Endothelial cell of umbilical vein (primary cell): ENCODE measurements around the gene RPLP2. TPM values are rescaled to one million over a fixed set of nuclear protein-coding genes. Genes with fewer than 3 reads are reported as not detected.

Experiments used
- BruUV-seq: library from RNA; stranded (reverse); fragments of 400-500 nt; replicated peaks from 2 replicates; lab custom pipeline; 2021; lab: Mats Ljungman, UMichigan
- CTCF ChIA-PET: fragments of 300-600, 350-600 bp; sonication (Branson Sonifier 250); formaldehyde crosslinking; loops from one replicate; lab custom pipeline; 2021; ENCODE audit warnings: antibody characterized with exemption, inconsistent platforms; lab: Charles Lee
- POLR2A ChIA-PET: fragments of 300-600, 350-600 bp; sonication (Branson Sonifier 250); formaldehyde crosslinking; loops from one replicate; lab custom pipeline; 2021; ENCODE audit warnings: antibody characterized with exemption, inconsistent platforms; lab: Charles Lee
- DNase-seq: peaks from one replicate; pipeline ENCODE4 v3.0.0-alpha.2; 2011; ENCODE audit warnings: low read depth, low spot score
- FAIRE-seq: peaks from 2 replicates; lab custom pipeline; 2011; peaks lifted over from hg19 to GRCh38; lab: Jason Lieb, UNC
- H2AFZ ChIP-seq: 2 replicates; pipeline ENCODE4 v1.6.0; 2012; ENCODE audit warnings: low read depth, low read length, control low read depth, inconsistent platforms
- H3K27ac ChIP-seq: 2 replicates; pipeline ENCODE4 v1.5.1; 2011; ENCODE audit warnings: low read depth, mild to moderate bottlenecking, control low read depth, low read length, moderate library complexity; ENCODE audit not compliant: insufficient read depth
- H3K27me3 ChIP-seq, 2 experiments: 2 replicates each; pipeline versions ENCODE4 v1.6.0 to v1.6.1; 2011; ENCODE audit warnings: low read length in 2 of 2, mixed read lengths in 1 of 2; ENCODE audit not compliant: control insufficient read depth in 2 of 2, insufficient read depth in 2 of 2
- H3K36me3 ChIP-seq, 2 experiments: 2 replicates in 1 of 2; 3 replicates in 1 of 2; pipeline ENCODE4 v1.5.1; 2011; ENCODE audit warnings: low read length in 2 of 2, mild to moderate bottlenecking in 1 of 2, moderate library complexity in 1 of 2; ENCODE audit not compliant: control insufficient read depth in 2 of 2, insufficient read depth in 2 of 2; ENCODE audit errors: extremely low read depth in 1 of 2
- H3K4me1 ChIP-seq: 3 replicates; pipeline ENCODE4 v1.5.1; 2011; ENCODE audit warnings: mild to moderate bottlenecking, low read length; ENCODE audit not compliant: control insufficient read depth, insufficient read depth; ENCODE audit errors: extremely low read depth
- H3K4me2 ChIP-seq: 2 replicates; pipeline ENCODE4 v1.6.1; 2011; ENCODE audit warnings: low read length, control low read depth, mixed read lengths; ENCODE audit not compliant: insufficient read depth
- H3K4me3 ChIP-seq, 3 experiments: fragments of 200-600 bp in 1 of 3; sonication (generic), shearing (Covaris generic) in 1 of 3; replicated peaks in 1 of 3; 2 replicates each; pipeline ENCODE4 v1.5.1; 2011 to 2016; ENCODE audit warnings: control low read depth in 3 of 3, low read length in 3 of 3, mild to moderate bottlenecking in 2 of 3, inconsistent platforms in 1 of 3, low read depth in 1 of 3, moderate library complexity in 1 of 3; ENCODE audit not compliant: insufficient read depth in 1 of 3
- H3K79me2 ChIP-seq: 2 replicates; pipeline ENCODE4 v1.6.0; 2012; ENCODE audit warnings: low read length, inconsistent platforms; ENCODE audit not compliant: control insufficient read depth, insufficient read depth
- H3K9ac ChIP-seq: replicated peaks from 2 replicates; pipeline ENCODE3; 2011; ENCODE audit warnings: low read length, control low read depth; ENCODE audit not compliant: insufficient read depth; ENCODE audit errors: extremely low read depth
- H3K9me1 ChIP-seq: replicated peaks from 3 replicates; pipeline ENCODE4 v1.6.0; 2011; ENCODE audit warnings: mild to moderate bottlenecking, low read length; ENCODE audit not compliant: control insufficient read depth, insufficient read depth; ENCODE audit errors: extremely low read depth
- H3K9me3 ChIP-seq: replicated peaks from 2 replicates; pipeline ENCODE4 v1.5.1; 2012; ENCODE audit warnings: low read length, inconsistent platforms; ENCODE audit not compliant: control insufficient read depth, insufficient read depth
- H4K20me1 ChIP-seq: replicated peaks from 2 replicates; pipeline ENCODE3; 2011; ENCODE audit warnings: mild to moderate bottlenecking, low read length; ENCODE audit not compliant: control insufficient read depth, insufficient read depth; ENCODE audit errors: extremely low read depth
- CTCF ChIP-seq, 2 donors: IDR thresholded peaks; 1 replicate in 1 of 2; 2 replicates in 1 of 2; pipeline ENCODE4 v1.5.1; 2011; ENCODE audit warnings: low read length in 2 of 2, mild to moderate bottlenecking in 2 of 2, moderate library complexity in 2 of 2, control low read depth in 1 of 2, inconsistent platforms in 1 of 2, low read depth in 1 of 2; ENCODE audit not compliant: insufficient read depth in 1 of 2; ENCODE audit errors: extremely low read depth in 1 of 2
- EZH2 ChIP-seq: IDR thresholded peaks from 2 replicates; pipeline ENCODE4 v1.6.1; 2012; ENCODE audit warnings: borderline replicate concordance, low read depth, mild to moderate bottlenecking, moderate library complexity, low read length, inconsistent platforms; ENCODE audit not compliant: severe bottlenecking
- FOS ChIP-seq: IDR thresholded peaks from 2 replicates; pipeline ENCODE4 v1.6.1; 2011; ENCODE audit warnings: mild to moderate bottlenecking, low read length, moderate library complexity, borderline replicate concordance; ENCODE audit not compliant: insufficient read depth
- MYC ChIP-seq: IDR thresholded peaks from one replicate; pipeline ENCODE4 v1.6.1; 2011; ENCODE audit warnings: mild to moderate bottlenecking, low read depth, low read length
- POLR2A ChIP-seq: IDR thresholded peaks from 2 replicates; pipeline ENCODE4 v1.6.1; 2012; ENCODE audit warnings: low read depth, mild to moderate bottlenecking, control low read depth, low read length
- POLR2AphosphoS5 ChIP-seq: IDR thresholded peaks from 2 replicates; pipeline ENCODE4 v1.6.1; 2012; ENCODE audit warnings: low read depth, mild to moderate bottlenecking, control low read depth, low read length, moderate library complexity; ENCODE audit not compliant: insufficient read depth
- dilution Hi-C: fragments of 300-500 bp; cut with MboI; formaldehyde crosslinking; loops from one replicate; pipeline ENCODE4 v1.15.0; 2019; ENCODE audit warnings: low sequenced_read_pairs; ENCODE audit not compliant: extremely low pct_ligation_motif_present
- intact Hi-C: fragments of 100-400 bp; cut with micrococcal nuclease; formaldehyde crosslinking; loops from one replicate; pipeline ENCODE4 v1.10.0; 2022
- polyA plus RNA-seq, 4 experiments: library from polyadenylated mRNA; depleted of rRNA in 3 of 4; stranded (reverse) in 3 of 4; unstranded in 1 of 4; fragments of >200 nt; gene quantifications; 2 replicates each; pipeline versions ENCODE4 v1.2.1 to v1.2.3, GENCODE V29; 2011 to 2012; ENCODE audit warnings: missing spikeins in 1 of 4
- total RNA-seq: library from RNA; stranded (reverse); gene quantifications from 2 replicates; pipeline ENCODE4 v1.2.3, GENCODE V29; 2021
- TF ChIP-seq, protein P1 (sequence below): IDR thresholded peaks from 2 replicates; pipeline ENCODE4 v1.6.1; 2011; ENCODE audit not compliant: insufficient read depth, insufficient read length

The RPLP2 gene
- total and polyA plus RNA-seq, 2 donors (not counting 3 experiments of a cell fraction or from before 2014, with no cell fraction given): 1,579 to 1,739 TPM

DNA sequence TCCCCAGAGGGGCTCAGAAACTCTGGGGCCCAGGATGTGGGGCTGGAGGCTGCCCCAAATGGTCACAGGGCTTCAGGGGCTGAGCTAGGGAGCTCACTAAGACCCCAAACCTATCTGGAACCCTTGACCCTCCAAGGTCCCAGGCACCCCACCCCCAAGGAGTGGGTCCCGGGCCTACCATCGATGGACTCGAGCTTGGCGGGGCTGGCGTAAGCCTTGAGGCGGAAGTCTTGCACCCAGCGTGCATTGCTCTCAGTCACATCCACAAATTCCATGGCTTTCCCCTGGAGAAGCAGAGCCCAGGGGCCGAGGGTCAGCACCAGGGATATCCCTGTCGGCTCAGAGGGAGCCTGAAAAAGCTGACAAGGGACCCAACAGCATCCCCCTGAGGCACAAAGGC is 35.9 kb upstream of the RPLP2 start:
- CTCF ChIA-PET: no interaction called here
- Histone ChIP-seq H3K27ac (no peak overlapping the region), H3K79me2 (peaks cover 65% of the 10 kb centered on the region), H3K4me1 (peaks cover 23% of the 10 kb centered on the region), H2AFZ (no peak overlapping the region), H4K20me1 (no peaks in the 10 kb centered on the region), H3K36me3 (peaks cover 17 to 37% of the 10 kb centered on the region in 2 experiments), H3K9me3 (no peaks in the 10 kb centered on the region), H3K9me1 (no peaks in the 10 kb centered on the region), H3K4me2 (no peak overlapping the region), H3K27me3 (no peaks in the 10 kb centered on the region), H3K4me3 (no peak overlapping the region), H3K9ac (no peak overlapping the region)
- POLR2A ChIA-PET: no interaction called here
- FAIRE-seq (no peak), DNase-seq (no peak)
- dilution Hi-C loops (no loop called here), intact Hi-C loops (no loop called here)
- no TSS peak for BruUV-seq
- TF ChIP-seq EZH2 (no peak), POLR2AphosphoS5 (no peak), FOS (no peak), MYC (no peak), CTCF (IDR thresholded peaks at IDR 0.05; ENCODE audit: extremely low read depth in 1 of 2, insufficient read depth in 1 of 2, low read depth in 1 of 2, low read length in 2 of 2) (no peak), POLR2A (no peak)
- TF ChIP-seq, protein P1, sequence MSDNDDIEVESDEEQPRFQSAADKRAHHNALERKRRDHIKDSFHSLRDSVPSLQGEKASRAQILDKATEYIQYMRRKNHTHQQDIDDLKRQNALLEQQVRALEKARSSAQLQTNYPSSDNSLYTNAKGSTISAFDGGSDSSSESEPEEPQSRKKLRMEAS: no peak
